Osteocyte (in vitro differentiated cells): Measurements from ENCODE around the gene ANKFN1. TPM values are rescaled to one million over a fixed set of nuclear protein-coding genes. Genes with fewer than 3 reads are reported as not detected.

ENCODE experiments used
- DNase-seq: peaks from one replicate; pipeline ENCODE4 v3.0.0; 2021; ENCODE audit warnings: mixed read lengths; ENCODE audit not compliant: unreplicated experiment; ENCODE audit errors: extremely low spot score
- H3K27ac Mint-ChIP-seq: one replicate; pipeline ENCODE4 v1.8.0; 2021; ENCODE audit warnings: mild to moderate bottlenecking, mixed read lengths; ENCODE audit not compliant: unreplicated experiment
- H3K27me3 Mint-ChIP-seq: one replicate; pipeline ENCODE4 v1.8.0; 2021; ENCODE audit warnings: mixed read lengths; ENCODE audit not compliant: unreplicated experiment
- H3K36me3 Mint-ChIP-seq: one replicate; pipeline ENCODE4 v1.8.0; 2021; ENCODE audit warnings: mixed read lengths; ENCODE audit not compliant: unreplicated experiment
- H3K4me1 Mint-ChIP-seq: one replicate; pipeline ENCODE4 v1.8.0; 2021; ENCODE audit warnings: mixed read lengths; ENCODE audit not compliant: unreplicated experiment
- H3K4me3 Mint-ChIP-seq: one replicate; pipeline ENCODE4 v1.8.0; 2021; ENCODE audit warnings: mild to moderate bottlenecking, moderate library complexity, mixed read lengths; ENCODE audit not compliant: unreplicated experiment
- H3K9me3 Mint-ChIP-seq: one replicate; pipeline ENCODE4 v1.8.0; 2021; ENCODE audit warnings: mixed read lengths; ENCODE audit not compliant: unreplicated experiment
- CTCF ChIP-seq: fragments of 200-600 bp; sonication (generic); IDR thresholded peaks from 2 replicates; pipeline ENCODE4 v1.5.0; 2021; ENCODE audit warnings: antibody characterized with exemption, mild to moderate bottlenecking, moderate library complexity
- total RNA-seq: library from RNA; stranded (reverse); gene quantifications from 2 replicates; pipeline ENCODE4 v1.2.1, GENCODE V29; 2021

Gene ANKFN1
- total RNA-seq, 1 donor from 2014 or later = not detected

- Mint-ChIP-seq H3K36me3 (no peaks in the 10 kb centered on the region), H3K27ac (no peak overlapping the region), H3K9me3 (peaks cover 2% of the 10 kb centered on the region), H3K4me1 (no peaks in the 10 kb centered on the region), H3K27me3 (no peaks in the 10 kb centered on the region), H3K4me3 (no peak overlapping the region)
- TF ChIP-seq CTCF = no peak
- DNase-seq = no peak
Measured at GRCh38 chr17:56528696-56529095, 375.4 kb downstream of the ANKFN1 start.

GRCh38 chr17:56532926-56533325 lies 379.7 kb downstream of the ANKFN1 start:
- Mint-ChIP-seq H3K9me3 (no peaks in the 10 kb centered on the region), H3K27ac (no peak overlapping the region), H3K27me3 (no peaks in the 10 kb centered on the region), H3K36me3 (no peaks in the 10 kb centered on the region), H3K4me3 (no peak overlapping the region), H3K4me1 (no peaks in the 10 kb centered on the region)
- TF ChIP-seq CTCF = no peak
- DNase-seq = no peak

- no peak for TF ChIP-seq CTCF
- no peaks in the 10 kb centered on the region for H3K36me3 Mint-ChIP-seq
- no peak for DNase-seq
- no peaks in the 10 kb centered on the region for H3K4me1 Mint-ChIP-seq
- no peak overlapping the region for H3K27ac Mint-ChIP-seq
- no peaks in the 10 kb centered on the region for H3K27me3 Mint-ChIP-seq
- no peak overlapping the region for H3K4me3 Mint-ChIP-seq
- no peaks in the 10 kb centered on the region for H3K9me3 Mint-ChIP-seq
Measured at GRCh38 chr17:56536766-56537165, 383.5 kb downstream of the ANKFN1 start.

GRCh38 chr17:56540836-56541235 lies 387.6 kb downstream of the ANKFN1 start:
- no peak for TF ChIP-seq CTCF
- Mint-ChIP-seq H3K27me3 (no peaks in the 10 kb centered on the region), H3K9me3 (no peaks in the 10 kb centered on the region), H3K4me1 (no peaks in the 10 kb centered on the region), H3K36me3 (no peaks in the 10 kb centered on the region), H3K4me3 (no peak overlapping the region), H3K27ac (no peak overlapping the region)
- DNase-seq = no peak

GRCh38 chr17:56543280-56543679 lies 390.0 kb downstream of the ANKFN1 start:
- H3K9me3 Mint-ChIP-seq = no peaks in the 10 kb centered on the region
- no peaks in the 10 kb centered on the region for H3K27me3 Mint-ChIP-seq
- no peaks in the 10 kb centered on the region for H3K4me1 Mint-ChIP-seq
- no peak overlapping the region for H3K27ac Mint-ChIP-seq
- H3K4me3 Mint-ChIP-seq = no peak overlapping the region
- no peaks in the 10 kb centered on the region for H3K36me3 Mint-ChIP-seq
- no peak for DNase-seq
- no peak for TF ChIP-seq CTCF
